Measurements from ENCODE around the gene PDZRN3. TPM values are rescaled to one million over a fixed set of nuclear protein-coding genes. Genes with fewer than 3 reads are reported as not detected.

PDZRN3 gene
- total and polyA plus RNA-seq, 2 experiments from 2014 or later: 7.5 to 14.0 TPM

GRCh38 chr3:73575519-73575918 lies 49.2 kb downstream of the PDZRN3 start:
- no peaks in the 10 kb centered on the region for H3K27me3 Mint-ChIP-seq (ENCODE audit: insufficient read depth, low read depth, poor library complexity)
- H3K79me2 ChIP-seq (replicated peaks; ENCODE audit: insufficient read depth): no peaks in the 10 kb centered on the region
- DNase-seq (ENCODE audit: low spot score): no peak
- H3K27ac ChIP-seq (ENCODE audit: low read depth): no peak overlapping the region
- H3K4me3 Mint-ChIP-seq: no peak overlapping the region
- no peak for TF ChIP-seq POLR2AphosphoS5 (IDR thresholded peaks at IDR 0.05; ENCODE audit: low read depth)
- TF ChIP-seq NANOG (IDR thresholded peaks at IDR 0.05; ENCODE audit: borderline replicate concordance): no peak
- no peak for TF ChIP-seq CTCF (conservative IDR thresholded peaks at IDR 0.05; ENCODE audit: low read depth in 2 of 2)
- no peak for TF ChIP-seq EZH2phosphoT487 (IDR thresholded peaks at IDR 0.05; ENCODE audit: unreplicated experiment)
- TF ChIP-seq ZNF462 (CRISPR knock-in tag; IDR thresholded peaks at IDR 0.05): no peak
- no peak for TF ChIP-seq ZNF331 (CRISPR knock-in tag; IDR thresholded peaks at IDR 0.05; ENCODE audit: low read depth)
- TF ChIP-seq ZNF114 (CRISPR knock-in tag; IDR thresholded peaks at IDR 0.05): no peak
- TF ChIP-seq CREB1 (CRISPR knock-in tag; IDR thresholded peaks at IDR 0.05; ENCODE audit: low read depth): no peak
- TF ChIP-seq JUNB (IDR thresholded peaks at IDR 0.05; ENCODE audit: unreplicated experiment): no peak
- TF ChIP-seq REST (IDR thresholded peaks at IDR 0.05; ENCODE audit: unreplicated experiment): no peak
- TF ChIP-seq ETS1 (IDR thresholded peaks at IDR 0.05): no peak
- no peak for TF ChIP-seq EZH2 (IDR thresholded peaks at IDR 0.05; ENCODE audit: low read depth, unreplicated experiment)
- no peak for TF ChIP-seq STAT1 (IDR thresholded peaks at IDR 0.05; ENCODE audit: unreplicated experiment)
- no peaks in the 10 kb centered on the region for H3F3A ChIP-seq (replicated peaks; ENCODE audit: low read depth)
- H3K27ac Mint-ChIP-seq: no peak overlapping the region
- no peaks in the 10 kb centered on the region for H3K4me1 ChIP-seq (ENCODE audit: insufficient read depth)
- H3K9me2 ChIP-seq (ENCODE audit: insufficient read depth): no peaks in the 10 kb centered on the region
- H3K36me3 ChIP-seq (ENCODE audit: insufficient read depth): no peaks in the 10 kb centered on the region
- no peak overlapping the region for H2AFZ ChIP-seq
- no peak overlapping the region for H3K4me3 ChIP-seq
- ATAC-seq: no peak
- H3K4me2 ChIP-seq: no peak overlapping the region
- no peaks in the 10 kb centered on the region for H3K27me3 ChIP-seq (ENCODE audit: insufficient read depth)
- peaks cover 13% of the 10 kb centered on the region for H3K4me1 Mint-ChIP-seq
- H3K9me3 Mint-ChIP-seq: no peaks in the 10 kb centered on the region
- no peaks in the 10 kb centered on the region for H4K20me1 ChIP-seq (replicated peaks; ENCODE audit: insufficient read depth)
- no peaks in the 10 kb centered on the region for H3K36me3 Mint-ChIP-seq (ENCODE audit: low read depth)
